Stromal cell of bone marrow (primary cell): ENCODE measurements around the gene A4GNT.

Source experiments
- DNase-seq: peaks from one replicate; pipeline ENCODE4 v3.0.0-alpha.2; 2012; ENCODE audit warnings: low read depth

The A4GNT gene

DNA sequence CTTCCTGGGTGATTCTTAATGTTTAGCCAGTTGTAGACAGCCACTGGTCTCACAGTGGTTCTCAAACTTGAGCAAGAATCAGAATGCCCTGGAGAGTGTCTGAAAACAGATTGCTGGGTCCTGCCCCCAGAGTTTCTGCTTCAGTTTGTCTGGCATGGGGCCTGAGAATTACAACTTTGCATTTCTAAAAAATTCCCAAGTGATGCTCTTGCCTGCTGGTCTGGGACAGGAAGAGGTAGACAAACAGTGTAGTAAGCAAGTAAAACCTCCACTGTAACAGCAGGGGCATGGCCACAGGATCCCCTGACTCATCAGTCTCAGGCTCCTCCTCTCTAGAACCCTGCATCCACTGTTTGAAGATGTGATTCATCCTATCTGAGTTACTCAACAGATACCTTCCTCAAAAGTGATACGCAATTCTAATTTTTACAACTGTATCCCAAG is 53.3 kb downstream of the A4GNT start:
- DNase-seq = peak; percentile 81

- DNase-seq = no peak
Measured at GRCh38 chr3:138078096-138078495, 54.1 kb downstream of the A4GNT start.
